Stimulated activated CD8-positive, alpha-beta memory T cell treated with anti-CD3 and anti-CD28 coated beads, Interleukin-7, amount 100 ng/mL, for 4 hours (primary cell): Measurements from ENCODE around the gene SLC44A1.

Source experiments
- DNase-seq, 2 donors: peaks; one replicate each; pipeline ENCODE4 v3.0.0-alpha.2; 2020; ENCODE audit warnings: low read depth in 2 of 2

The SLC44A1 gene

DNA sequence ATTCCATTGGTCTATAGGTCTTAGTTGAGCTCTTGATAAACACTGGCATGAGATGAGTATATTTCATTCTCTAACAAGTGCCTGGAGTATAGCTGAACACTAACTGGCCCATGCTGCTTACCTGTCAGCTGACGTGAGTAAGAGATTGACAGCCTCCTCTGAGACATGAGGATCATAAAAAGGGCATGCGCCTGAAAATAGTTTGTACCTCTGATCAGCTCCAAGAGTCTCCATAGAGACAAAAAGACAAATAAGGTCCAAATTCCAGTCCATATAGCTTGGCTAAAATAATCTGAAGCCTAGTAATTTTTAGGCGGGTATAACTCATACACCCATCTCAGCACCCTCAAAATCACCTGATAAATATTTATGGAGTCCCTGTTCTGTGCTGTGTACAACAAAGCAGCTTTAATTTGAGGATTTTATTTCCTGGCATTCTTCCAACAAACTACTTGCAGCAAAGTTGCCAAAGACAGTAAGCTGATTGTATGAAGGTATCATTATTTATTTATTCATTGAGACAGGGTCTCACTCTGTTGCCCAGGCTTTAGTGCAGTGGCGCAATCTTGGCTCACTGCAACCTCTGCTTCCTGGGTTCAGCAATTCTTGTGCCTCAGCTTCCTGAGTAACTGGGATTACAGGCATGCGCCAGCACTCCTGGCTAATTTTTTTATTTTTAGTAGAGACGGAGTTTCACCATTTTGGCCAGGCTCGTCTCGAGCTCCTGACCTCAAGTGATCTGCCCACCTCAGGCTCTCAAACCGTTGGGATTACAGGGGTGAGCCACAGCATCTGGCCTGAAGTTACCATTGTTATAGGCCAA, 187.2 kb downstream of the SLC44A1 start:
- DNase-seq: no peak

DNA sequence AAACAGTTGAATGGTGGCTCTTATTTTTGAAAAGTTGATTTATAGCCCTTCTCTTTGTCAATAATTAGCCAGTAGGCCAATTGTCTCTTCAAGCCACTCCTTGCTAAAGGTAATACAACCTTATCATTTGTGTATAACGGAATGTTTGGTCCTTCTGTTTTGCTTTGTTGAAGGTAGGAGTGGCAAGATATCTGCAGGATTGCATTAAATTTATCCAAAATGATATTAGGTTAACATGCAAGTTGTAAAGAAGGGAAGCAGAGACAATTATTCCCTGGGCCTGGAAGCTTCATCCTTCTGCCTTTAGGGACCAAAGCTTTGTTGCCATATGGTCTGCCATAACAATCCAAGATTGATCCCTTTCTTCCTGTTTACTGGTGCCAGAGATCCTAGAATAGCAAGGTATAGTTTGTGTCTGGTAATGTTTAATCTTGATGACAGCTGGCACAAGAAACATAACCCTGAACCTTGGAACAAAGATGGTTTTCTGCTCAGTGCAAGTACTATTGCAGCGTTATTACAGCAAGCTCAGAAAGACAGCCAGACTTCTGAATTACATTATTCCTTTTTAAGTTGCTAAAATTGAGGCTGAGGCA, 187.9 kb downstream of the SLC44A1 start:
- DNase-seq: no peak

DNA sequence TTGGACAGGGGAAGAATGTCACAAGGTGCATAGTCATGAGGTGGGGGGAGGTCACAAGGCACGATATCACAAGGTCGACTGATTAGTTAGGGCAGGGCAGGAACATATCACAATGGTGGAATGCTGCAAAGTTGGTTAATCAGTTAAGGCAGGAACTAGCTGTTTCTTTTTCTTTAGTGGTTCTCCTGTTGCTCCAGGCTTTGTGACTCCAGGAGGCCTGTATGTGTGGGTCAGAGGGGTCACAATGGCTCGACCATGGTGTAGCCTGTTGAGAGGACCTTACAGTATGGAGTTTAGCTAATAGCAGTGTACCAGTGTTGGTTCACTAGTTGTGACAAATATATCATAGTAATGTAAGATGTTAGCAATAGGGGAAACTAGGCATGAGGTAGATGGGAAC, 191.0 kb downstream of the SLC44A1 start:
- DNase-seq: no peak

DNA sequence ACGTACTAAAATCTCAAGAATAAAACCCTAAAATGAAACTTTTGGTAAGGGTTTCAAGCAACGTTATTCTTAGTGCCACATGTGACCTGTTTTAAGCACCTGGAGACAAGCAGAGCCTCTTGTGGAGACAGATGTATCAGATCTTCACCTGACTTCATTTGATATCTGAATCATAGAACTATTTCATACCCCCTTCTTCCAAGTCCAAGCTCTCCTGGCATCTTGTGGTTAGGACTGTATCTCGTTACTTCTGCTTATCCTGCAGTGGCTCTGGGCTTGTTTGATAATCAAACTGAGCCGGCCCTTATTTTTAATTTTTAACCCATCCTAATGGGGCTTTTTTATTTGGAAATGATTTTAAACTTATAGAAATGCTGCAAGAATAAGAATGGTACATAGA, 192.3 kb downstream of the SLC44A1 start:
- no peak for DNase-seq

DNA sequence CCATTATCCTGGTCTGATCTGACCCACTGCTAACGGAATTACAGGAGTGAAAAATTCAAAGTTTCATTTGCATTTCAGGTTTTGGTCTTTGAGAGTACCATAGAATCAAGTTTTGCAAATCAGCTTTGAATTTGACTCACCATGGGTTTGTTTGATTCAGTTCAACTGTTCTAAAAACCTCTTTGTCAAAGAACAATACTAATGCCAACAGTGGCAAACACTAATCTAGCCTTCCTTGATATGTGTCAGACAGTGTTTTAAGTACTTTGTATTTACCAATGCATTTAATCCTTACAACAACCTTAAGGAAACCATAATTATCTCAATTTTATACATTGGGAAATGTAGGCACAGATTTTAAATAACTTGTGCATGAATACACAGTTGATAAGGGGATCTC, 193.3 kb downstream of the SLC44A1 start:
- DNase-seq: no peak

DNA sequence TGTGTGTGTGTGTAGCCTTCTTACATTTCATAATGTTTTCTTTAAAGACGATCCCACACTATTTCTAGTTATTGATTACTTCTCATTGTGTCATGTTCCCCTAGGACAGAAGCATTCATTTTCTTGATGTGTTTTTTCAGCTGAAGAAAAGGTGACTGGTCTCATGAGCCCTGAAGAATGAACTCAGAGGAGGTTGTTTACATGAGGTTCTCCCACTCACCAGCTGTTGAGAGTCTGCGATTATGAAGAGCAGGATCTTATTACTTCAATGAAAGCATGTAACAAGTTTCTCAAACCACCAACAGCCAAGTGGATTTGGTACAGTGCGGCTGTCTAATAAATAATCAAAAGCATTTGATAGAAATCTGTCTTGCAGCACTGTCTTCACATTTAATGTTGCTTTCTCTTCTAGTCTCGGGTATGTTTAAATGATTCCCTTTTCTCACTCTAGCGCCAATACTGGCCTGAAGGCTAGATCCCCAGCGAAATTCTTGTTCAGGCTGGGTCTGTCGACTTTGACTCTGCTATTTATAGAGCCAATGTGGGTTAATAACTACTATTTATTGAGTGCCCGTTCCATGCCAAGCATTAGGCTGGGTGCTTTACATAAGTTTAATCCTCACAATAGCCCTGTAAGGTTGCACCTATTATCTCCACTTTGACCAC, 193.8 kb downstream of the SLC44A1 start:
- DNase-seq: no peak

DNA sequence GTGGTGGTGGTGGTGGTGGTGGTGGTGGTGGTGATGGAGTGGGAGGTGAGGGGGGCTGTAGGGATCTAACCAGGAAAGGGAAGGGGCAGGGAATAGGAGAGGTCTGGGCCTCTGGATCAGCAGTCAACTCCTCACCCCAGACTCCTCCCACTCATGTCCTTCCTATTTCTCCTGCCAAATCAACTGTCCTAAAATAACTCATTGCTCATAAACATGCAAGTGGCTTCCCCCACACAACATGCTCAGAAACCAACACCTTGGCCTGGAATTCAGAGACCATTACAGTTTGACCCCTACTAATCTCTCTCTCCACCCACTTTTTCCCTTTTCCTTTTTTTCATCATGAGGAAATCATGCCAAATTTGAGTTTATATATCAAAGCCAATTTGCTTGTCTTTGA, 195.0 kb downstream of the SLC44A1 start:
- DNase-seq: no peak

DNA sequence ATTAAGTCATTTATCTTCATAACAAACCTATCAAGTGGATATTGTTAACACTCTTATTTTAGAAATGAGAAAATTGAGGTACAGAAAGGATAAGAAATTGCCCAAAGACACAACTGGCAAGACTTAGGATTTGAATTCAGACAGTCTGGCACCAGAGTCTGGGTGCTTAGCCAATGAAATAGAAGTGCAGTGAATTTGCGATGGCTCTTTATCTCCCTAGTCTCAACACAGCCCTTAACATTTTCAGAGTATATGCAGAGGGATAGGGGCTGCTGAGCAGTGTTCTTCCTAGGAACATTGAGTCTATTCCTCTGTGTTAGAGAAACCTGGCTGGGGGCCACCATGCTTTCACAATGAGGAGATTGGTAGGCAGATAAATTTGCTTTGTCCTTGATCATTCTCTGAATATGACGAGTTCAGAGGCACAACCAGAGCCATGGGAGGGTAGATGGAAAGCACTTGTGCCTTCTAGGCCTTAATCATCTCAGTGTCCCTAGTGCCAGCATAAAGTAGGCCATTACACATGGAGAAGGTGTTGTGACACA, 197.2 kb downstream of the SLC44A1 start:
- DNase-seq: no peak

DNA sequence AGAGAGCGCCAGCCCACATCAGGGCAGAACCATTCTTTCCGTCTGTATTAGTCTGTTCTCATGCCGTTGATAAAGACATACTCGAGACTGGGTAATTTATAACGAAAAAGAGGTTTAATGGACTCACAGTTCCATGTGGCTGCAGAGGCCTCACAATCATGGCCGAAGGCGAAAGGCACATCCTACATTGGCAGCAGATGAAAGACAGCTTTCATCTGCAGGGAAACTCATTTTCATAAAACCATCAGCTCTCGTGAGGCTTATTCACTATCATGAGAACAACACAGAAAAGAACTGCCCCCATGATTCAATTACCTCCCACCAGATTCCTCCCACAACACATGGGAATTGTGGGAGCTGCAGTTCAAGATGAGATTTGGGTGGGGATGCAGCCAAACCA, 198.7 kb downstream of the SLC44A1 start:
- DNase-seq: no peak

DNA sequence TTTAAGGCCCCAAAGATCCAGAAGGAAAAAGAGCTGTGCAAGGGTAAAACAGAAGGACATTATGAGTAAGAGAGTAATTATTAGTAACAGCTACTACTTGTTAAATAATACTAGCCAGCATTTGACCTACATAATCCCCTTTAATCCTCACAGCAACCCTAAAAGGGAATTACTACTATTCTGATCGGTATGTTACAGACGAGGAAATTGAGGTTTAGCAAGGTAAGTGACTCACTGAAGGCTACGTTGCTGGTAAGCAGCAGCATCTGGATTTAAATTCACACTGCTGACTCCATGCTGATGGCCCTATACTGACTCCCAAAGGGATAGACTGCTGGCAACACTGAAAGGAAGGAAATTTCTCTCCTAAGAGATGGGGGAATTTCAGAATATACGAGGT, 199.7 kb downstream of the SLC44A1 start:
- DNase-seq: no peak

DNA sequence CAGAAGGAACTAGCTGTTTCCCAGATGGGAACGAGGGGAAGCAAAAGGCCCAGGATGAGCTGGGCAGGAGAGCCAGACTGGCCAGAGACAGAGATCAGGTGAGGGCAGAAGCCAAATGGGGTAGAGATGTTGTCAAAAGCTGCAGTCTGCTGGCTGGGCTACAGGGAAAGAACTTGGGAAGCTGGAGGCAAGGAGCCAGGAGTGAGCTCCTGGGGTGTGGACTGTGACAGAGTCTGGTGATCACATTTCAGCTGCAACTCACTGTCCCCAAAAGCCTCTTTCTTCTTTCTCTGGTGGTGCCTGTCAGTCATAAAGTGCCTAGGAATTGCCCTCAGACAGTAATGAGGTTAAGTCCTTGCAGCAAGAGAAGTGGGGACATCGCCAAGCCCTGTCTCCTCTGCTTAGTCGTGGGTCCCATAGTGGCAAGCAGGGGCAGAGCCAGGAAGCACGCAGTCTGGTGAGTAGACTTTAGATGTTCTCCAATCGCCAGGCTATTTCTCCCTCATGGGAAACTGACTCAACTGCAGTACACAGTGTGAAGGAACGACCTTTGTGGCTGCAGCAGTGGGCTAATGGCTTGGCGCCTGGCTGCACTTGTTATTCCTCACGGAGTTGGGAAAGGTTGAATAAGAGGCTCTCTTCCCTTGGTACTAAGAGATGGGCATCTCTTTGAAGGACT, 200.9 kb downstream of the SLC44A1 start:
- no peak for DNase-seq

DNA sequence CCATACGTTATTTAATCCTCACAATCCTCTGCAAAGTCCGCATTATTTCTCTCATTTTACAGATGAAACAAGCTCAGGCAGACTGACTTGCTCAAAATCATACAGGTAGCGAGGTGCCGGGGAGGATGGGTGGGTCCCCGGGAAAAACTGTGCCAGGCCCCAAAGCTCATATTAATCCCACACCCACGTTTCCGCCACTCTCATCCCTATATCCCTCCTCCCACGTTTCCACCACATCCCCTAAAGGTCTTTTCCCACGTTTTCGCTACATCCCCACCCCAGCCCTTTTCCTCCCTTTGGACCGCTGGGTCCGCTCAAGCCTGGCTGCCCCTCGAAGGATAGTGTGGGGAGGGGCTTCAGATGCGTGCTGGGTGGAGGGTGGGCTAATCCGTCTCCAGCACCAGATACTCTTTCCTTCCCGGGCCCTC, 202.9 kb downstream of the SLC44A1 start:
- no peak for DNase-seq

DNA sequence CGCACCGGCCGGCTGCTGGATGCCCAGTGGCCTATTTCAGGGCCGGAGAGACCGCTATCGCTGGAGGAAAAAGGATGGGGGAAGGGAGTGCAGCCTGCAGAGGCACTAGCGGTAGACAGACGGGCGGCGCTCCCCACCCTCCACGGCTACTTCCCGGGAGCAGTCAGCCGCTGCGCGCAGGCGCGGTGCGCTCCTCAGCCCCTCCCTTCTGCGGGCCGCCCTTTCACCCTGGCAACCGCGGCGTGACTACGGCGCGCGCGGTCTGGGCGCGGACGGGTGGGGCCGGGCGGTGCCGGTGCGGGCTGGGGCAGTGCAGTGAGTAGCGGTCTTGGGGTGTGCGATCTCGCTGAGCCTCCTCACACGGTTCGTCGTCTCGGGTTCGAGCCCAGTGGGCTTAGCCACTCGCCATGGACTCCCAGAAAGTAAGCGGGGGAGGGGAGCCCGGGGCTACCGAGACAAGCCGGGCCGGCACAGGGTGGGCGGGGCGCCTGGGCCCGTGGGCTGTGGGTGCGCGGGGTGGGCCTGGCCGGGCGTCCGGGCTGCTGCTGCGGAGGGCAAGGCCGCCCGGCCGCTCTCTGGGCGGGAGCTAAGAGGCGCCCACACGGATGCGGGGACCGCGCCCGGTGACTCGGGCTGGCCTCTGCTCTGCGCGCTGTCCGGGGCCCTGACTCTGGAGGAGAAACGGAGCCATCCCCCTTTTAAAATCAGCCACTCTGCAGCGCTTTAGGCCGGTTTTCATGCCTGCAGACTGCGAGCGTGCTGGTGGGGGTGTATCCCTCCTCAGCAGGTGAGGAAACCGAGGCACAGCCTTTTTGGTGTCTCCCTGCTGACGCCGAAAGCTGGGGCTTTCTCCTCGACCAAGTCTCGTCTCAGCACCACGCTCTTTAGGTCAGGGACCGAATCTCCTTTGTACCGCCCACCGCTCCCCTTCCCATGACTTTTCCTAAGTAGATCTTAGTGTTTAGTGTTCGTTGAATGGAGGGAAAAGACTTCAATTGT, 203.7 kb downstream of the SLC44A1 start, which contains the start of gene FSD1L:
Gene FSD1L (plus strand): TSS at position 221 of the 999 bp plus-strand sequence. CDS start 187 bp downstream, at position 408.
- peak; percentile 58 to 72 for DNase-seq

DNA sequence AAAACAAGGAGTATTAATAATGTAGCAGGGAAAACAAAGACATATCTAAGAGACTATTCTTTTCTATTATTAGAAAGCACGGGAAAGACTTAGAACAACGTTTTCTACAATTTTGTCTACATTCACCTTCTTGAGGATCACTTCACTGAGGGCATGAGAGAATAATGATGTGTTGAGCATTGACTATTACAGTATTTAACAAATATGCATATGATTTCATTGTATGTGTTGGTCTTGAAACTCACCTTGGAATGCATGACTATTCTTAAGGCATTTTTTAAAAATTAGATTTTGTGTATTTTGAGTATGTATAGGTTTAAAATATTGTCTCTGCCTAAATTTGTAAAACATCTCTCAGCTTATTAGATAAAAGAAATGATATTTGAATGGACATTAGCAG, 204.6 kb downstream of the SLC44A1 start:
- no peak for DNase-seq

DNA sequence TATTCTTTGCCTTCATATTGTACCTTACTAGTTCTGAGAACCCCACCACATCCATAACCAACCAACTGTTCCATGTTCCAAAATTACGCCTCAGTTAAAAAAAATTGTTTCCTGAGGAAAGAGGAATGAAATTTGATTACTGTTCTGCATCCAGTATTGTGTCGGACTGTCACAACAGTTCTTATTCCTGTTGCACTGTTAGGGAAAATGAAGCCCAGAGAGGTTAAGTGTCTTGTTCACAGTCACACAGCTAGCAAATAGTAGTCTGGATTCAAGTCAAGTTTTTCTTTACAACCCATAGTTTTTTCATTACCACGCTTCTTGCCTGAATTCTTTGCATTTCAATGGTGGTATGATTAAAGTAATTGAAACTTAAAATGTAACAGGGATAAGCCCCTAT, 207.7 kb downstream of the SLC44A1 start:
- DNase-seq: no peak

DNA sequence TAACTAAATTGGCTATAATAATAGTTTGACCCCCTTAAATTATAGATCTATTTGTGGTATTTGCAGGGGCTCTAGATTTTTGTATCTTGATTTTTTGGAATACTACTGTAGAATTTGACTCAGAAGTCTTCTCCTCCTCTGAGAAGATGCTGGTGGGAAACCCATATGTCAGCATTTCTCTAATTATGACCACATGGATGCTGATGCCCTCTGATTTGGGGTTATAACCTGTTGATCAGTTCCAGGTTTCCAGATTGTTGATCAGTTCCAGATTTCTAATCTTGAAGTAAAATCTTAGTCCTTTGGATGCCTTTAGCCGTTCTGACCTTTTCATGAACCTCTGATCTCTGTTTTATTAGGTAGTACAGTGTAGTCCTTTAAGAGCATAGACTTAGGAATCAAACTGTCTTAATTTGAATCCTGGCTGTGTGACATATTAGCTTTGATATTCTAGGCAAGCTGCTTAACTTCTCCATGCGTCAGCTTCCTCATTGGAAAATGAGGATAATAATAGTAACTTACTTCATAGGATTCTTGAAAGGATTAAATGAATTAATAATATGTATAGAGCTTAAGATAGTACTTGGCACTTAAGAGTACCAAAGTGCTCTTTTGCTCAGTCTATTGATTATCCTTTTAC, 211.5 kb downstream of the SLC44A1 start:
- no peak for DNase-seq

DNA sequence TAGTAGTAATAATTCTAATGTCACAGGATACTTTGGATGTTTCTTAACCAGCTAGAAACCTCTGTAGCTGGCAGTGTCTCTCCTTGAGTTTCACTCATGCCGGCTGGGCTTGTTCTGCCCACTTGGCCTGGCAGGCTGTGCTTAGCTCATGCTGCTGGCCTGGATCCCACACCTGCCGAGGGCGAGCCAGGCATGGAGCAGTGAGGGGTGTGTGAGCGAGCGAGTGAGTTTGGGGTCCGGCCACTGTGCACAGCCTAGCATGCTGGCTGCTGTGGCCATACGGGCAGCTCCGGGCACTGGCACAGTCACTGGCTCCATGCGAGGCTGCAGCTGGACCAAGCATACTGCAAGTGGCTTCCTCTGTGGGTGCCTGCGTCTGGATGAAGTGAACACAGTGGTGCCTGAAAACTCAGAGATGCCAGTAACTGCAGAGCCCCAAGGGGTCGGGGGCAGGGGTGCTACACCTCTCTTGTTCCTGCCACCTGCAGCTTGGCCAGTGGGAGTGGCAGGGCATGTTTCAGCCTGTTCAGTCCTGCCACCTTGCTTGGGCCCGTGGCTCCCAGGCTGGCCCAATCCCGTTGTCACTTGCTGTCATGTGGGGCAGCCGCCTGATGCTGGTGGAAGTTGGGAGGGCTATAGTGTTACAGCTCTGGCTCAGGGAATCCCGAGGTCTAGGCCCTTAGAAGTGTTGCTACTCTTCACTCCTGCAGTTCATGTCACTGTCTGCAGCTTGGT, 213.3 kb downstream of the SLC44A1 start:
- no peak for DNase-seq

DNA sequence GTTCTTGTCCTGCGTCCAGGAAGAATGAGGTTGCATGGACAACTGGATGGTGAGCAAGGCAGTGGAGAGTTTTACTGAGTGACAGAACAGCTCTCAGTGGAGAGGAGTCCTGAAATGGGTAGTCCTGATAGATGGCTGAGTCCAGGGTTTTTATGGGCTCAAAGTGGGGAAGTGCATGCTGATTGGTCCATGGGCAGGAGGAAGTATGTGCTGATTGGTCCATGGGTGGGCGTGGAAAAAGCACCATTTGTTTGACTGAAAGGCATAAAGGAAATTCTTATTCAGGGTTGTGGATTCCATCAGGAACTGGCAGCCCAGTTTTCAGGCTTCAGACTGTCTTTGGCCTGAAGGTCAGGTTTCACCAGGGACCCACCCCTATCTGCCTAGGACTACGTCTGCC, 214.0 kb downstream of the SLC44A1 start:
- DNase-seq: no peak

DNA sequence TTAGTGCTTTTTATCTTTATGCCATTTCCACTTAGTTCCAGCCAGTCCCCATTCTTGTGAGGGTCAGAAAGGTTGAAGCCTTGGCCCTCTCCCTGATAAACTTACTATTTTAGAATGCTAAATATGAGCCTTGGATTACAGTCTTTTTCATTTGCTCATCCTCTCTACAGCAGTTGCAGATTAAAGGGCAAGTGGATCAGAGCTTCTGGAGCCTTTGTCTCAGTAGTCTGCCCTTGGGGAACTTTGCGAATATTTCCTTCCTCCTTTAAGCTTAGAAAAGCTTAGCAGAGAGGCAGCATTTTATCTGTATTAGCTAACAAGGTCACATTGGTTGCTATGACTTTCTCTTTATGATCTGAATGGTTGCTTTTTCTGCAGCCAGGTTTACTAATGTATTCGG, 214.9 kb downstream of the SLC44A1 start:
- DNase-seq: no peak
